HL-60 (cell line): Measurements from ENCODE around the gene BMAL1.

ENCODE experiments used
- POLR2AphosphoS5 ChIP-seq: IDR thresholded peaks from 2 replicates; pipeline ENCODE4 v1.6.1; 2012; ENCODE audit warnings: low read depth
- REST ChIP-seq: IDR thresholded peaks from 2 replicates; pipeline ENCODE4 v1.6.1; 2012; ENCODE audit warnings: low read depth; ENCODE audit not compliant: insufficient replicate concordance
- SPI1 ChIP-seq: IDR thresholded peaks from 2 replicates; pipeline ENCODE4 v1.6.1; 2012; ENCODE audit warnings: low read depth, mild to moderate bottlenecking, borderline replicate concordance
- TF ChIP-seq, protein P1 (sequence below): IDR thresholded peaks from one replicate; pipeline ENCODE4 v1.5.1; 2011; ENCODE audit warnings: low read length, control low read depth, inconsistent platforms; ENCODE audit not compliant: insufficient read depth

GRCh38 chr11:13291800-13292199 lies 14.2 kb downstream of the BMAL1 start:
- TF ChIP-seq REST (no peak), POLR2AphosphoS5 (no peak), SPI1 (no peak)
- TF ChIP-seq, protein P1, sequence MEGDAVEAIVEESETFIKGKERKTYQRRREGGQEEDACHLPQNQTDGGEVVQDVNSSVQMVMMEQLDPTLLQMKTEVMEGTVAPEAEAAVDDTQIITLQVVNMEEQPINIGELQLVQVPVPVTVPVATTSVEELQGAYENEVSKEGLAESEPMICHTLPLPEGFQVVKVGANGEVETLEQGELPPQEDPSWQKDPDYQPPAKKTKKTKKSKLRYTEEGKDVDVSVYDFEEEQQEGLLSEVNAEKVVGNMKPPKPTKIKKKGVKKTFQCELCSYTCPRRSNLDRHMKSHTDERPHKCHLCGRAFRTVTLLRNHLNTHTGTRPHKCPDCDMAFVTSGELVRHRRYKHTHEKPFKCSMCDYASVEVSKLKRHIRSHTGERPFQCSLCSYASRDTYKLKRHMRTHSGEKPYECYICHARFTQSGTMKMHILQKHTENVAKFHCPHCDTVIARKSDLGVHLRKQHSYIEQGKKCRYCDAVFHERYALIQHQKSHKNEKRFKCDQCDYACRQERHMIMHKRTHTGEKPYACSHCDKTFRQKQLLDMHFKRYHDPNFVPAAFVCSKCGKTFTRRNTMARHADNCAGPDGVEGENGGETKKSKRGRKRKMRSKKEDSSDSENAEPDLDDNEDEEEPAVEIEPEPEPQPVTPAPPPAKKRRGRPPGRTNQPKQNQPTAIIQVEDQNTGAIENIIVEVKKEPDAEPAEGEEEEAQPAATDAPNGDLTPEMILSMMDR, result no peak
